A673 (cell line): Measurements from ENCODE around the gene CADPS2. TPM values are rescaled to one million over a fixed set of nuclear protein-coding genes. Genes with fewer than 3 reads are reported as not detected.

Experiments used
- BruUV-seq: library from RNA; stranded (reverse); fragments of 400-500 nt; replicated peaks from 2 replicates; lab custom pipeline; 2021; lab: Mats Ljungman, UMichigan
- CTCF ChIA-PET: fragments of 300-600 bp; sonication (Branson Sonifier 250); formaldehyde crosslinking; loops from one replicate; lab custom pipeline; 2022; ENCODE audit warnings: antibody characterized with exemption; lab: Charles Lee
- POLR2A ChIA-PET: fragments of 300-600 bp; sonication (Branson Sonifier 250); formaldehyde crosslinking; loops from one replicate; lab custom pipeline; 2022; ENCODE audit warnings: antibody characterized with exemption; ENCODE audit not compliant: low non-redundant PET; lab: Charles Lee
- DNase-seq: peaks from one replicate; pipeline ENCODE4 v3.0.0-alpha.2; 2015; ENCODE audit warnings: low spot score
- H3K27ac ChIP-seq: fragments of 200-600 bp; sonication (generic); 2 replicates; pipeline ENCODE4 v1.5.1; 2016; ENCODE audit warnings: mixed run types, low read depth, mild to moderate bottlenecking, mixed read lengths, antibody characterized with exemption, low read length; ENCODE audit not compliant: poor library complexity, severe bottlenecking
- H3K27me3 ChIP-seq: fragments of 200-600 bp; sonication (generic); replicated peaks from 2 replicates; pipeline ENCODE4 v1.6.1; 2017; ENCODE audit warnings: mixed run types, low read depth, mild to moderate bottlenecking, mixed read lengths, antibody characterized with exemption, low read length; ENCODE audit not compliant: insufficient read depth, poor library complexity
- H3K36me3 ChIP-seq: fragments of 200-600 bp; sonication (generic); 2 replicates; pipeline ENCODE4 v1.6.1; 2016; ENCODE audit warnings: mixed run types, mild to moderate bottlenecking, mixed read lengths, antibody characterized with exemption, low read length; ENCODE audit not compliant: insufficient read depth, poor library complexity, severe bottlenecking
- H3K4me1 ChIP-seq: fragments of 200-600 bp; sonication (generic); 2 replicates; pipeline ENCODE4 v1.6.1; 2017; ENCODE audit warnings: mixed run types, mild to moderate bottlenecking, mixed read lengths, antibody characterized with exemption, low read length; ENCODE audit not compliant: insufficient read depth, poor library complexity, severe bottlenecking
- H3K4me3 ChIP-seq: fragments of 200-600 bp; sonication (generic); 2 replicates; pipeline ENCODE4 v1.5.1; 2016; ENCODE audit warnings: low read depth, mixed run types, mild to moderate bottlenecking, mixed read lengths, low read length; ENCODE audit not compliant: poor library complexity, severe bottlenecking
- H3K9me3 ChIP-seq: fragments of 200-600 bp; sonication (generic); 2 replicates; pipeline ENCODE4 v1.6.1; 2016; ENCODE audit warnings: mixed run types, low read depth, mild to moderate bottlenecking, mixed read lengths, antibody characterized with exemption, low read length; ENCODE audit not compliant: poor library complexity, severe bottlenecking
- EZH2 ChIP-seq: fragments of 200-600 bp; sonication (generic); IDR thresholded peaks from 2 replicates; pipeline ENCODE4 v1.6.1; 2017; ENCODE audit warnings: borderline replicate concordance, low read depth, mild to moderate bottlenecking, mixed read lengths, antibody characterized with exemption, low read length; ENCODE audit not compliant: poor library complexity, severe bottlenecking
- intact Hi-C: fragments of 100-400 bp; cut with micrococcal nuclease; formaldehyde crosslinking; loops from one replicate; pipeline ENCODE4 v1.10.0; 2022; ENCODE audit not compliant: unreplicated experiment
- total RNA-seq: library from RNA; stranded (reverse); gene quantifications from 2 replicates; pipeline ENCODE4 v1.2.3, GENCODE V29; 2021
- TF ChIP-seq, protein P1 (sequence below): fragments of 300-800, 200-600 bp; sonication (generic); conservative IDR thresholded peaks from 2 replicates; pipeline ENCODE4 v1.5.1; 2017; ENCODE audit warnings: low read depth, mild to moderate bottlenecking, antibody characterized with exemption, low read length, moderate library complexity, mixed read lengths

Gene CADPS2
- total RNA-seq, 1 experiment from 2014 or later = 81.3 TPM

DNA sequence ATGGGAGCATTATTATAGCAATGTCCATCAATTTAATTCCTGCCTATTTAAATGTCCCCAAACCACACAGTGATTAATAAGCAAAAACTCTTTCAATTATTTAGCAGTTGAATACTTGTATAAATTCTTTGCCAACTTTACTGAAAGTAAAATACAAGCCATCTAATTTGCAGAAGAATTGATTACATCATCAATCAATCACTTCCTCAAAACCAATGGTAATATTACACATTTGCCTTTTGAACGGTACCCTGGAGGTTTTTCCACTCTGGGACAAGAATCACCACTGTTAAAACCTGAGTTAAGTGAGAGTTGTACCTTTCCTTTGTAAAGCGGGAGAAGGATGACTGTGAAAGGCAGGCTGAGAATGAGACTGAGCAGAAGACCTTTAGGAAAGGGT lies 280.3 kb downstream of the CADPS2 start:
- Histone ChIP-seq H3K27me3 (no peaks in the 10 kb centered on the region), H3K9me3 (no peaks in the 10 kb centered on the region), H3K4me3 (no peak overlapping the region), H3K27ac (no peak overlapping the region), H3K36me3 (no peaks in the 10 kb centered on the region), H3K4me1 (peaks cover 13% of the 10 kb centered on the region)
- intact Hi-C loops = no loop called here
- TF ChIP-seq, protein P1, sequence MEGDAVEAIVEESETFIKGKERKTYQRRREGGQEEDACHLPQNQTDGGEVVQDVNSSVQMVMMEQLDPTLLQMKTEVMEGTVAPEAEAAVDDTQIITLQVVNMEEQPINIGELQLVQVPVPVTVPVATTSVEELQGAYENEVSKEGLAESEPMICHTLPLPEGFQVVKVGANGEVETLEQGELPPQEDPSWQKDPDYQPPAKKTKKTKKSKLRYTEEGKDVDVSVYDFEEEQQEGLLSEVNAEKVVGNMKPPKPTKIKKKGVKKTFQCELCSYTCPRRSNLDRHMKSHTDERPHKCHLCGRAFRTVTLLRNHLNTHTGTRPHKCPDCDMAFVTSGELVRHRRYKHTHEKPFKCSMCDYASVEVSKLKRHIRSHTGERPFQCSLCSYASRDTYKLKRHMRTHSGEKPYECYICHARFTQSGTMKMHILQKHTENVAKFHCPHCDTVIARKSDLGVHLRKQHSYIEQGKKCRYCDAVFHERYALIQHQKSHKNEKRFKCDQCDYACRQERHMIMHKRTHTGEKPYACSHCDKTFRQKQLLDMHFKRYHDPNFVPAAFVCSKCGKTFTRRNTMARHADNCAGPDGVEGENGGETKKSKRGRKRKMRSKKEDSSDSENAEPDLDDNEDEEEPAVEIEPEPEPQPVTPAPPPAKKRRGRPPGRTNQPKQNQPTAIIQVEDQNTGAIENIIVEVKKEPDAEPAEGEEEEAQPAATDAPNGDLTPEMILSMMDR = no peak
- TF ChIP-seq EZH2 = no peak
- ChIA-PET CTCF (no interaction called here), POLR2A (no interaction called here)
- BruUV-seq = no TSS peak
- DNase-seq = no peak

DNA sequence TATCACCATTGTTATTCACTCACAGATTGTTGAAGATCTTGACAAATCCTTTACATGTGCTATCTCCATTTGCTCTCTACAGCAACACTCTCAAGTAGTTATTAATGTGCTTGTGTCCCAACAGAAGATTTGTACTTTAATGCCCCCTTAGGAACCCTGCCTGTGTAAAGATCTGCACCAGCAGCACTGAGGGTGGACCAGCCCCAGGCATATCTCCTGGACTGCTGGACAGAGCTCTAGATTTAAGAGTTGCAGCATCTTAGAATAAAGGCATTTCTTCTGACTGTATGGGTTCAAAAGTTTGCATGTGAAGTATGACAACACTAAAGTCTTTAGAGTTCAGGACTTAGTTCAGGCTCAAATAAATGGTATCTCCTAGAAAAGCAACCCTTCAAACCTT lies 282.0 kb downstream of the CADPS2 start:
- TF ChIP-seq EZH2 = no peak
- TF ChIP-seq, protein P1 = no peak
- H3K9me3 ChIP-seq = no peaks in the 10 kb centered on the region
- POLR2A ChIA-PET = no interaction called here

DNA sequence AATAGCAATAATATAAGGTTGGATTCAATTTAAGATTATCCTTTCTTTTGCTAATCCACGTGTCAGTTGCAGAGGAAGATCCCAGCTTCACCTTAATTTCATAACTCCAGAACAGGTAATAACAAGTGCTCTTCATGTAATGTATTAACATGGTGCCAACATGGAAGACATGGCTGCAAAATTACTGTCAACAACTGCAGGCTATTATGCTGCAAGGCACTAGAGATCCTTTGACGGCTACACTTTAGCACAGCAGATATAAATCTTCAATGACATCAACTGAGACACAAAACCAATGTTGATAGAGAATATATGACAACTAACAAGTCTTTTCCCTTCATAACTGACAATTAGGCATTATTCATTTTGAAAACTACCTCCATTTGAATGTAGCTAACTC lies 283.5 kb downstream of the CADPS2 start:
- H3K4me1 ChIP-seq = no peaks in the 10 kb centered on the region
- BruUV-seq = no TSS peak
- no peaks in the 10 kb centered on the region for H3K9me3 ChIP-seq
- ChIA-PET POLR2A (no interaction called here), CTCF (no interaction called here)
- no peak overlapping the region for H3K27ac ChIP-seq
- DNase-seq = no peak
- intact Hi-C loops = no loop called here
- no peaks in the 10 kb centered on the region for H3K36me3 ChIP-seq
- TF ChIP-seq EZH2 = no peak
- TF ChIP-seq, protein P1 = no peak
- H3K4me3 ChIP-seq = no peak overlapping the region
- H3K27me3 ChIP-seq = no peaks in the 10 kb centered on the region

More for the DNA sequence above, 282.0 kb downstream of the CADPS2 start:
- DNase-seq = no peak
- no TSS peak for BruUV-seq
- Histone ChIP-seq H3K4me1 (peaks cover 2% of the 10 kb centered on the region), H3K27ac (no peak overlapping the region), H3K4me3 (no peak overlapping the region), H3K36me3 (no peaks in the 10 kb centered on the region), H3K27me3 (no peaks in the 10 kb centered on the region)
- CTCF ChIA-PET = no interaction called here
- intact Hi-C loops = no loop called here
